Kidney (tissue), 14 donors: ENCODE data around the gene PPAN. TPM values are rescaled to one million over a fixed set of nuclear protein-coding genes. Genes with fewer than 3 reads are reported as not detected.
A peak's percentile ranks its signal among the peaks of the same experiment; 100 is the strongest.

Experiments used
- DNase-seq, 5 donors: peaks; one replicate each; pipeline ENCODE4 v3.0.0-alpha.2; 2013 to 2020
- FAIRE-seq: peaks from 2 replicates; lab custom pipeline; 2012; peaks lifted over from hg19 to GRCh38; lab: Jason Lieb, UNC
- H3K27ac ChIP-seq, 2 donors: one replicate each; pipeline ENCODE4 v1.7.0; 2013; ENCODE audit warnings: low read depth in 2 of 2, low read length in 2 of 2, inconsistent platforms in 1 of 2
- H3K27me3 ChIP-seq: one replicate; pipeline ENCODE4 v1.7.1; 2013; ENCODE audit warnings: low read length, inconsistent platforms; ENCODE audit not compliant: control insufficient read depth, insufficient read depth
- H3K36me3 ChIP-seq, 3 donors: one replicate each; pipeline versions ENCODE4 v1.7.0 to v1.7.1; 2013; ENCODE audit warnings: low read length in 3 of 3, control low read depth in 1 of 3, inconsistent platforms in 1 of 3; ENCODE audit not compliant: insufficient read depth in 3 of 3, control insufficient read depth in 2 of 3
- H3K4me1 ChIP-seq, 3 donors: one replicate each; pipeline versions ENCODE4 v1.7.0 to v1.7.1; 2013; ENCODE audit warnings: low read length in 3 of 3, inconsistent platforms in 1 of 3, low read depth in 1 of 3; ENCODE audit not compliant: control insufficient read depth in 2 of 3, insufficient read depth in 2 of 3
- H3K4me3 ChIP-seq, 3 donors: one replicate each; pipeline versions ENCODE4 v1.7.0 to v1.8.1; 2013; ENCODE audit warnings: low read length in 3 of 3, control low read depth in 1 of 3, inconsistent platforms in 1 of 3
- H3K9ac ChIP-seq, 3 donors: one replicate each; pipeline versions ENCODE4 v1.7.0 to v1.7.1; 2013; ENCODE audit warnings: low read length in 3 of 3, control low read depth in 1 of 3, inconsistent platforms in 1 of 3
- H3K9me3 ChIP-seq, 3 donors: one replicate each; pipeline versions ENCODE4 v1.7.0 to v1.7.1; 2013; ENCODE audit warnings: low read length in 3 of 3, control low read depth in 1 of 3, inconsistent platforms in 1 of 3; ENCODE audit not compliant: control insufficient read depth in 2 of 3, insufficient read depth in 1 of 3
- intact Hi-C: fragments of 100-400 bp; cut with DNase I; formaldehyde crosslinking; loops from one replicate; pipeline ENCODE4 v1.11.1; 2022
- polyA plus RNA-seq: library from polyadenylated mRNA; stranded (reverse); fragments of 350-450 nt; fragmentation: Illumina TruSeq; extraction: RNeasy Lipid Tissue Mini Kit (QIAGEN cat#74804); gene quantifications from one replicate; pipeline ENCODE4 v1.2.3, GENCODE V29; 2014; ENCODE audit warnings: low read depth, low replicate concordance; ENCODE audit not compliant: insufficient read depth
- total RNA-seq: library from RNA; stranded (reverse); fragmentation: NEBNext Ultra II Directional; extraction: Animal tissue kit (Norgen Biotek cat#: 25700); gene quantifications from one replicate; pipeline ENCODE4 v1.2.1, GENCODE V29; 2021
- TF ChIP-seq, protein P1 (sequence below): IDR thresholded peaks from 3 replicates; pipeline ENCODE4 v1.5.1; 2012; ENCODE audit warnings: mild to moderate bottlenecking, moderate library complexity, borderline replicate concordance; ENCODE audit not compliant: insufficient read depth; ENCODE audit errors: extremely low read depth
- donor health status: control.
- donor health status: control.
- donor health status: control.
- donor health status: control.
- donor health status: control.
- donor health status: DM: yes; HTN: yes; CAD: no.
- donor health status: Normal renal cell carcinoma (clear cell type).

The PPAN gene
- total and polyA plus RNA-seq, 2 donors from 2014 or later: 25.2 to 43.2 TPM

GRCh38 chr19:10102787-10103236 lies 3.4 kb upstream of the PPAN start:
- intact Hi-C loops: no loop called here
- no peak for FAIRE-seq
- no peak overlapping the region for H3K4me3 ChIP-seq
- H3K4me1 ChIP-seq: peaks cover 0 to 8% (median 0%) of the 10 kb centered on the region in 3 donors
- H3K27me3 ChIP-seq: no peaks in the 10 kb centered on the region
- H3K9me3 ChIP-seq: no peaks in the 10 kb centered on the region
- peak; percentile 41 to 79 (median 68) for DNase-seq
- H3K9ac ChIP-seq: no peak overlapping the region
- TF ChIP-seq, protein P1, sequence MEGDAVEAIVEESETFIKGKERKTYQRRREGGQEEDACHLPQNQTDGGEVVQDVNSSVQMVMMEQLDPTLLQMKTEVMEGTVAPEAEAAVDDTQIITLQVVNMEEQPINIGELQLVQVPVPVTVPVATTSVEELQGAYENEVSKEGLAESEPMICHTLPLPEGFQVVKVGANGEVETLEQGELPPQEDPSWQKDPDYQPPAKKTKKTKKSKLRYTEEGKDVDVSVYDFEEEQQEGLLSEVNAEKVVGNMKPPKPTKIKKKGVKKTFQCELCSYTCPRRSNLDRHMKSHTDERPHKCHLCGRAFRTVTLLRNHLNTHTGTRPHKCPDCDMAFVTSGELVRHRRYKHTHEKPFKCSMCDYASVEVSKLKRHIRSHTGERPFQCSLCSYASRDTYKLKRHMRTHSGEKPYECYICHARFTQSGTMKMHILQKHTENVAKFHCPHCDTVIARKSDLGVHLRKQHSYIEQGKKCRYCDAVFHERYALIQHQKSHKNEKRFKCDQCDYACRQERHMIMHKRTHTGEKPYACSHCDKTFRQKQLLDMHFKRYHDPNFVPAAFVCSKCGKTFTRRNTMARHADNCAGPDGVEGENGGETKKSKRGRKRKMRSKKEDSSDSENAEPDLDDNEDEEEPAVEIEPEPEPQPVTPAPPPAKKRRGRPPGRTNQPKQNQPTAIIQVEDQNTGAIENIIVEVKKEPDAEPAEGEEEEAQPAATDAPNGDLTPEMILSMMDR: no peak
- no peak overlapping the region for H3K27ac ChIP-seq
- H3K36me3 ChIP-seq: peaks cover 0 to 7% (median 0%) of the 10 kb centered on the region in 3 donors

DNA sequence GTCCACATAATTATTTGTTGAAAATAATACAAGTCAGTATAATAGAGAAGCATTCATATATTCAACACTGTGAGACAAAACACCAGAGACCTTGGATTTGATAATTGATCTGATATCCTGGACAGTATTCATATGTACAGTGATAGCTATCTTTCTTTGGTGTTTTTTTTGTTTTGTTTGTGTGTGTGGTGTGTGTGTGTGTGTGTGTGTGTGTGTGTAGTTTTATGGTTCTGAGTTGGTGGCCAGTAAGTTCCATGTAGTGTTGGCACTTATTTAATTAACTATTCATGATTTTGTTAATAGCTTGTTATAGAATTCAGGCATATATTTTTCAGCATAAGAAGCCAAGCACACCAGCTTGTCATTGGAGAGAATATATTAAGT lies 2.0 kb upstream of the PPAN start:
- peaks cover 0 to 17% (median 4%) of the 10 kb centered on the region in 3 donors for H3K36me3 ChIP-seq
- intact Hi-C loops: no loop called here
- no peak overlapping the region for H3K27ac ChIP-seq
- no peak overlapping the region for H3K4me3 ChIP-seq
- no peaks in the 10 kb centered on the region for H3K27me3 ChIP-seq
- H3K9me3 ChIP-seq: no peaks in the 10 kb centered on the region
- no peak overlapping the region for H3K9ac ChIP-seq
- peaks cover 0 to 8% (median 0%) of the 10 kb centered on the region in 3 donors for H3K4me1 ChIP-seq
- TF ChIP-seq, protein P1: no peak
- DNase-seq: no peak
- FAIRE-seq: no peak

DNA sequence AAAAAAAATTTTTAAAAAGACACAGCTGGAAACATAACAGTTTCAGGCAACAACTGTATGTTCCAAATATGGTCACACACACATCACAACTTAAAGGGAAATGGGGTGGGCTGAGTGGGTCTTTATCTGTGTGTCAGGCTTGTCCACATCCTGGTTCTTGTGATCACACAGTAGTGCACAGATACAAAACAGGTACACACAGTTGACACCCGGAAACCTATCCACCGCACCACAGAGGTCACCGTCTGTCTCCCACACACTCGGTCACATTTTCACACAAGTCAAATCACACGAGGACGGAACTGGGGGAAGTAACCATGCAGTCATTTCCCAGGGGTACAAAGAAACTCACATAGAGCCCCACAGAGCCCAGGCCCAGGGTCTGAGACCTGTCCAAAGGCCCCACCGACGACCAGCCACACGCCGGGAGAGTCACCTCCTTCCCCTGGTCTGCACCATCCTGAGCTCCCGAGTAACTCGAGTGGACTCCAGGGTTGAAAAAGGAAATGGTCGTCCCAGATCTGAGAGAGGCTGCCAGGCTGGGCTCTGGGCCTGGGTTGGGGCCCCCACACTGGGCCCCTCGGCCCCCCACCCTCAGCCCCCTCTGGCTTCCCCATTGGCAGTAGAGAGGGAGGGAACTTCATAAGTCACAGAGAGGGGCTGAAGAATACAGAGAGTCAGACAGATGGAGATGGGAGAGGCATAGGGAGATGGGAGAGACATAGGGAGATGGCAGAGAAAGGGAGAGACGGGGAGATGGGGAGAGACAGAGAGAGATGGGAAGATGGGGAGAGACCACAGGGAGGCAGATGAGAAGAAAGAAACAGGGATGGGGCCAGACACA lies 1.3 kb upstream of the PPAN start:
- DNase-seq: peak in 3 of 5 donors; percentile 61 to 73 (median 61)
- FAIRE-seq: no peak
- H3K27ac ChIP-seq: no peak overlapping the region

More for the DNA sequence above, 1.3 kb upstream of the PPAN start:
- peaks cover 0 to 8% (median 0%) of the 10 kb centered on the region in 3 donors for H3K4me1 ChIP-seq
- H3K9me3 ChIP-seq: no peaks in the 10 kb centered on the region
- TF ChIP-seq, protein P1: no peak
- no peak overlapping the region for H3K9ac ChIP-seq
- peaks cover 2 to 24% (median 9%) of the 10 kb centered on the region in 3 donors for H3K36me3 ChIP-seq
- no peak overlapping the region for H3K4me3 ChIP-seq
- intact Hi-C loops: no loop called here
- H3K27me3 ChIP-seq: no peaks in the 10 kb centered on the region
